ENCODE data around the gene ARFGEF2. TPM values are rescaled to one million over a fixed set of nuclear protein-coding genes. Genes with fewer than 3 reads are reported as not detected.

Gene ARFGEF2
- total RNA-seq, 1 experiment from 2014 or later = 20.9 TPM

DNA sequence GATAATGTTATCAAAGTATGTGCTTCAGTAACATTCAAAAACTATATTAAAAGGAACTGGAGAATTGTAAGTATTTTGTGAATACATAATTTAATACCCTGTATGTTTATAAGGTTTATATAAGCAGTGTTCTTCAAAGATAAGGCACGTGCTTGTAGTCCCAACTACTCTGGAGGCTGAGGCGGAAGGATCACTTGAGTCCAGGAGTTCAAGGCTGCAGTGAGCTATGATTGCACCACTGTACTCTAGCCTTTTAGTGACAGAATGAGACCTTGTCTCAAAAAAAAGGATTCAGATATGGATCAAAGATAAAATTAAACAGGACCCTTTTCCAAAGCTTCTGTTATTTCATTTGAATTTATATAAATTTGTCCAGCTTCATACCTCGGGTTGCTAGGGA is 141.8 kb downstream of the ARFGEF2 start (continued):
- TF ChIP-seq IRF2 (CRISPR knock-in tag; IDR thresholded peaks at IDR 0.05; ENCODE audit: borderline replicate concordance, low read depth) = no peak
- no peak for TF ChIP-seq KAT7 (CRISPR knock-in tag; IDR thresholded peaks at IDR 0.05; ENCODE audit: borderline replicate concordance)
- TF ChIP-seq SMAD4 (CRISPR knock-in tag; IDR thresholded peaks at IDR 0.05) = no peak
- TF ChIP-seq GABPB1 (CRISPR knock-in tag; IDR thresholded peaks at IDR 0.05) = no peak
- TF ChIP-seq NFE2L1 (CRISPR knock-in tag; IDR thresholded peaks at IDR 0.05) = no peak
- no peak for TF ChIP-seq CDX4 (CRISPR knock-in tag; IDR thresholded peaks at IDR 0.05; ENCODE audit: borderline replicate concordance)
- TF ChIP-seq, protein P1, sequence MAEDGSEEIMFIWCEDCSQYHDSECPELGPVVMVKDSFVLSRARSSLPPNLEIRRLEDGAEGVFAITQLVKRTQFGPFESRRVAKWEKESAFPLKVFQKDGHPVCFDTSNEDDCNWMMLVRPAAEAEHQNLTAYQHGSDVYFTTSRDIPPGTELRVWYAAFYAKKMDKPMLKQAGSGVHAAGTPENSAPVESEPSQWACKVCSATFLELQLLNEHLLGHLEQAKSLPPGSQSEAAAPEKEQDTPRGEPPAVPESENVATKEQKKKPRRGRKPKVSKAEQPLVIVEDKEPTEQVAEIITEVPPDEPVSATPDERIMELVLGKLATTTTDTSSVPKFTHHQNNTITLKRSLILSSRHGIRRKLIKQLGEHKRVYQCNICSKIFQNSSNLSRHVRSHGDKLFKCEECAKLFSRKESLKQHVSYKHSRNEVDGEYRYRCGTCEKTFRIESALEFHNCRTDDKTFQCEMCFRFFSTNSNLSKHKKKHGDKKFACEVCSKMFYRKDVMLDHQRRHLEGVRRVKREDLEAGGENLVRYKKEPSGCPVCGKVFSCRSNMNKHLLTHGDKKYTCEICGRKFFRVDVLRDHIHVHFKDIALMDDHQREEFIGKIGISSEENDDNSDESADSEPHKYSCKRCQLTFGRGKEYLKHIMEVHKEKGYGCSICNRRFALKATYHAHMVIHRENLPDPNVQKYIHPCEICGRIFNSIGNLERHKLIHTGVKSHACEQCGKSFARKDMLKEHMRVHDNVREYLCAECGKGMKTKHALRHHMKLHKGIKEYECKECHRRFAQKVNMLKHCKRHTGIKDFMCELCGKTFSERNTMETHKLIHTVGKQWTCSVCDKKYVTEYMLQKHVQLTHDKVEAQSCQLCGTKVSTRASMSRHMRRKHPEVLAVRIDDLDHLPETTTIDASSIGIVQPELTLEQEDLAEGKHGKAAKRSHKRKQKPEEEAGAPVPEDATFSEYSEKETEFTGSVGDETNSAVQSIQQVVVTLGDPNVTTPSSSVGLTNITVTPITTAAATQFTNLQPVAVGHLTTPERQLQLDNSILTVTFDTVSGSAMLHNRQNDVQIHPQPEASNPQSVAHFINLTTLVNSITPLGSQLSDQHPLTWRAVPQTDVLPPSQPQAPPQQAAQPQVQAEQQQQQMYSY (CRISPR knock-in tag; IDR thresholded peaks at IDR 0.05) = no peak
- TF ChIP-seq ESRRA (CRISPR knock-in tag; IDR thresholded peaks at IDR 0.05; ENCODE audit: borderline replicate concordance) = no peak
- TF ChIP-seq, protein P2, sequence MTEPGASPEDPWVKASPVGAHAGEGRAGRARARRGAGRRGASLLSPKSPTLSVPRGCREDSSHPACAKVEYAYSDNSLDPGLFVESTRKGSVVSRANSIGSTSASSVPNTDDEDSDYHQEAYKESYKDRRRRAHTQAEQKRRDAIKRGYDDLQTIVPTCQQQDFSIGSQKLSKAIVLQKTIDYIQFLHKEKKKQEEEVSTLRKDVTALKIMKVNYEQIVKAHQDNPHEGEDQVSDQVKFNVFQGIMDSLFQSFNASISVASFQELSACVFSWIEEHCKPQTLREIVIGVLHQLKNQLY (CRISPR knock-in tag; IDR thresholded peaks at IDR 0.05) = no peak
- no peak for TF ChIP-seq ZBTB43 (CRISPR knock-in tag; IDR thresholded peaks at IDR 0.05)

DNA sequence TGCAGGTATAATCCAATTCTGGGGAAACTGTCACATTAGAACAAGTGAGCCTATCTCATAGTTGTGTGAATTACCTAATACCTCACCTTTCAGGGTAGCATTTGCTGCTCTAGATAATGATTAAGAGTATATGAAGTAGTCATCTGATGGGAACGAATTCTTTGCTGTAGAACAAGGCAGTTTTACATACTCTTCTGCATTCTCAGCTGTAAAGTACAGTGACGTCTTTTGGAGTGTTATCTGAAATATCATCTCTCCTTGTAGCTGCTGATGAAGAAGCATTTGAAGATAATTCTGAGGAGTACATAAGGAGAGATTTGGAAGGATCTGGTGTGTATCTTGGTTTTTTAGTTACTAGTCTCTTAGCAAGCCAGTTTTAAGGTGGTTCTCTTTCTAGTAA is 153.0 kb downstream of the ARFGEF2 start:
- DNase-seq (ENCODE audit: low spot score) (no peak), ATAC-seq (no peak)
- H3K36me3 Mint-ChIP-seq = peaks cover 83% of the 10 kb centered on the region
- H3K4me3 Mint-ChIP-seq = no peak overlapping the region
- H3K4me1 Mint-ChIP-seq = no peaks in the 10 kb centered on the region
- H3K27ac Mint-ChIP-seq = no peak overlapping the region
- POLR2A ChIA-PET = no interaction called here
- CTCF ChIA-PET = no interaction called here
- H3K27me3 Mint-ChIP-seq (ENCODE audit: low read depth) = no peaks in the 10 kb centered on the region
- no peaks in the 10 kb centered on the region for H3K9me3 Mint-ChIP-seq
- TF ChIP-seq ESRRA (CRISPR knock-in tag; IDR thresholded peaks at IDR 0.05; ENCODE audit: borderline replicate concordance) (no peak), AR (CRISPR knock-in tag; IDR thresholded peaks at IDR 0.05) (no peak), NFATC4 (CRISPR knock-in tag; IDR thresholded peaks at IDR 0.05) (no peak), PREB (CRISPR knock-in tag; IDR thresholded peaks at IDR 0.05; ENCODE audit: borderline replicate concordance) (no peak), ZNF317 (CRISPR knock-in tag; IDR thresholded peaks at IDR 0.05; ENCODE audit: borderline replicate concordance, low read depth) (no peak), E2F1 (CRISPR knock-in tag; IDR thresholded peaks at IDR 0.05) (no peak), TP53 (CRISPR knock-in tag; IDR thresholded peaks at IDR 0.05) (no peak), ZNF425 (CRISPR knock-in tag; conservative IDR thresholded peaks at IDR 0.05) (no peak), MXD4 (CRISPR knock-in tag; IDR thresholded peaks at IDR 0.05; ENCODE audit: borderline replicate concordance) (no peak), FOXK1 (CRISPR knock-in tag; IDR thresholded peaks at IDR 0.05) (no peak), ZNF138 (CRISPR knock-in tag; conservative IDR thresholded peaks at IDR 0.05) (no peak), CDX4 (CRISPR knock-in tag; IDR thresholded peaks at IDR 0.05; ENCODE audit: borderline replicate concordance) (no peak)

All from WTC11 (cell line).